ENCODE data around the gene GGA1.

The GGA1 gene

DNA sequence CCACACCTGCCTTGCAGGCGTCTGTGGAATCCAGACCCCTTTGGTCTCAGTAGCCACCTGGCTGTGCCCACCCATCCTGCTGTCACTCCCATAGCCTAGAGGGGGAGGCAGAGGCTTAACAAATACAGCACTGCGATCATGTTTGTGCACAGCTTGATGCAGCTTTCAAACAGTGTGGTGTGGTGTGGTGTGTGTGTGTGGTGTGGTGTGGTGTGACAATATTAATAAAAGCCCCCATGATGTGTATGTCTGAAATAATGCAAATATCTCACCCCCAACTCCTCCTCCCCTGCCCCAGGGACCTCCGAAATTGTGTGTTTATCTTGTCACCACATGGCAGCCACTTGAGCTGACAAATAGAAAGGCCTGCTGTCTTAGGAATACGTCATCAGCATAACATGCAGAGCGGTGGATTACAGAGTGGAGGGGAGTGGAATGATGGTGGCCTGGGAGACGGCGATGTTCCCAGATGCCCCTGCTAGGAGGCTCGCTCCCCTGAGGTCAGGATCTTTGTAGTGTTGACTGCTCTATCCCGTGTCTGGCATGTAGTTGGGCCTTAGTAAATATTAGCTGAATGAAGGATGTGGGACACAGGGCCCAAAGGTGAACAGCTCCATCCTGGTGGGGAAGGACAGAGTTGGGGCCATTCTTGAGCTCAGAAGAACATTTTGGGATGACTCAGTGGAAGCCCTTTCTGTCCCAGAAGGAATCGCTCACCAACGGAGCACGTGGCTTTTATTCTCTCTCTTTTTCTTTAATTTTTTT lies 52.7 kb downstream of the GGA1 start:
- peak; percentile 76 for DNase-seq (ENCODE audit: low read depth)
- TF ChIP-seq, protein P1, sequence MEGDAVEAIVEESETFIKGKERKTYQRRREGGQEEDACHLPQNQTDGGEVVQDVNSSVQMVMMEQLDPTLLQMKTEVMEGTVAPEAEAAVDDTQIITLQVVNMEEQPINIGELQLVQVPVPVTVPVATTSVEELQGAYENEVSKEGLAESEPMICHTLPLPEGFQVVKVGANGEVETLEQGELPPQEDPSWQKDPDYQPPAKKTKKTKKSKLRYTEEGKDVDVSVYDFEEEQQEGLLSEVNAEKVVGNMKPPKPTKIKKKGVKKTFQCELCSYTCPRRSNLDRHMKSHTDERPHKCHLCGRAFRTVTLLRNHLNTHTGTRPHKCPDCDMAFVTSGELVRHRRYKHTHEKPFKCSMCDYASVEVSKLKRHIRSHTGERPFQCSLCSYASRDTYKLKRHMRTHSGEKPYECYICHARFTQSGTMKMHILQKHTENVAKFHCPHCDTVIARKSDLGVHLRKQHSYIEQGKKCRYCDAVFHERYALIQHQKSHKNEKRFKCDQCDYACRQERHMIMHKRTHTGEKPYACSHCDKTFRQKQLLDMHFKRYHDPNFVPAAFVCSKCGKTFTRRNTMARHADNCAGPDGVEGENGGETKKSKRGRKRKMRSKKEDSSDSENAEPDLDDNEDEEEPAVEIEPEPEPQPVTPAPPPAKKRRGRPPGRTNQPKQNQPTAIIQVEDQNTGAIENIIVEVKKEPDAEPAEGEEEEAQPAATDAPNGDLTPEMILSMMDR (conservative IDR thresholded peaks at IDR 0.05; ENCODE audit: control insufficient read depth, insufficient read depth, low read depth, low read length): peak; percentile 60
- H3K4me3 ChIP-seq (ENCODE audit: control insufficient read depth, low read depth, low read length): no peak overlapping the region

DNA sequence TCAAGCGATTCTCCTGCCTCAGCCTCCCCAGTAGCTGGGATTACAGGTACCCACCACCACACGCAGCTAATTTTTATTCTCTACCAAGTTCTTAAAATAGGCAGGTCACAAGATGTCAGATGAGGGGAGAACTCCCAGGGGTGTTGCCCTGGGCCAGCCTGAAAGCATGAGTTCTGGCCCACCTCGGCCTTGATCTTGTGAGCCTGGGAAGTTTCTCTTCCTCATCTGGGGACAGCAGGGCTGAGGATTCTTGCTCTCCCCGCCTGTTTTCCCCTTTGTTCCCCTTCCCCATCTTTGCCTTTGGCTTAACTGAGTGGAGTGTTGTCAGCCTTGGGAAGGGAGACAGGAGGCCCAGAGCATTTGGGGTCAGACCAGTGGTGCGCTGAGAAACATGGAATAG lies 53.4 kb downstream of the GGA1 start:
- TF ChIP-seq, protein P1 (conservative IDR thresholded peaks at IDR 0.05; ENCODE audit: control insufficient read depth, insufficient read depth, low read depth, low read length): no peak
- H3K4me3 ChIP-seq (ENCODE audit: control insufficient read depth, low read depth, low read length): no peak overlapping the region
- DNase-seq (ENCODE audit: low read depth): no peak

GRCh38 chr22:37663521-37664140 lies 55.0 kb downstream of the GGA1 start:
- TF ChIP-seq, protein P1 (conservative IDR thresholded peaks at IDR 0.05; ENCODE audit: control insufficient read depth, insufficient read depth, low read depth, low read length): no peak
- no peak overlapping the region for H3K4me3 ChIP-seq (ENCODE audit: control insufficient read depth, low read depth, low read length)
- DNase-seq (ENCODE audit: low read depth): no peak

DNA sequence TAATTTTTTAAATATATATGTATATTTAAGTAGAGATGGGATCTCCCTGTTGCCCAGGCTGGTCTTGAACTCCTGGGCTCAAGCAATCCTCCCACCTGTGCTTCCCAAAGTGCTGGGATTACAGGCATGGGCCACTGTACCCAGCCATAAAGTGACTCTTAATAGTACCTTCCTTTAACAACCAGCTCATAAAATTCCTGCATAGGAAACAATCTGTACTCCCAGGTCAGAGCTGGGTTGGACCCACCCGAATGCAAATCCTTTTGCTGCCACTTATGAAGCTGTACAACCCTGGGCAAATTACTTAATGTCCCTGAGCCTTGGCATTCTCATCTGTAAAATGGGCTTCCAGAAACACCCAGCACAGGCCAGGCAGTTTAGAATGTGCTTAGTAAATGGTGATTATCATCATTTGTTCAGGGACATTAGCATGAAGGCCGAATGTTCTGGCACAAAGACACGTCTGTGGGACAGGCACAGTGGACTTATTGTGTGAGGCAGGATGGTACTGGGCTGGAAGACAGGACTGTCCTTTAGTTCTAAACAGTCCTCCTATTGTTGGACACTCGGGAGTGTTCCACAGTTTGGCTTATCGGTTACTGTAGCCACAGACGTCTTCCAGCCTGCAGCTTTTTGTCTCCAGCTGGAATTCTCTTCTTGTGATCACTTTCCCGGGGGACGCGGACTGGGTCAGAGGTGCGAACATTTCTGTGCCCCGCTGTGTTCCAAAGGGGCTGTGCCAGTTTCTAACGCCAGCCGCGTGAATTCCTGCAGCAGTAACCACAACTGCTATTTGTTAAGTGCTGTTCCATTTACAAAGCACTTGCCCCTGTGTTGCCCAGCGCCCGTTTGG lies 55.8 kb downstream of the GGA1 start:
- DNase-seq (ENCODE audit: low read depth): no peak
- no peak overlapping the region for H3K4me3 ChIP-seq (ENCODE audit: control insufficient read depth, low read depth, low read length)
- TF ChIP-seq, protein P1 (conservative IDR thresholded peaks at IDR 0.05; ENCODE audit: control insufficient read depth, insufficient read depth, low read depth, low read length): no peak

- no peak overlapping the region for H3K4me3 ChIP-seq (ENCODE audit: control insufficient read depth, low read depth, low read length)
- TF ChIP-seq, protein P1 (conservative IDR thresholded peaks at IDR 0.05; ENCODE audit: control insufficient read depth, insufficient read depth, low read depth, low read length): no peak
- no peak for DNase-seq (ENCODE audit: low read depth)
These were observed 56.9 kb downstream of the GGA1 start for GRCh38 chr22:37665487-37665886.

DNA sequence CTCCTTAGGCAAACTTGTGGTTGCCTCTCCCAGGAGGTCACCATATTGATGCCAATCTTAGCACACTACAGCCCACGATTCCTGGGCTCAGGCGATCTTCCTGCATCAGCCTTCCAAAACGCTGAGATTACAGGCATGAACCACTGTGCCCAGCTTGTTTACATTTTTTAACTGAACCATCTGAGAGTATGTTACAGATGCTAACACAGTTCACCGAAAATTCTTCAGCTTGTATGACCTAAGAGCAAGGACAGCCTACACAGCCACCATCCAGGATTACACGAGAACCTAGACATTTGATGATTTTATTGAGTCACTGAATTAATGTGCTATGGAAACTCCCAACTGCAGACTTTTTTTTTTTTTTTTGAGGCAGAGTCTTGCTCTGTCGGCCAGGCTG lies 61.0 kb downstream of the GGA1 start:
- TF ChIP-seq, protein P1 (conservative IDR thresholded peaks at IDR 0.05; ENCODE audit: control insufficient read depth, insufficient read depth, low read depth, low read length): no peak
- peak; percentile 59 for DNase-seq (ENCODE audit: low read depth)
- H3K4me3 ChIP-seq (ENCODE audit: control insufficient read depth, low read depth, low read length): no peak overlapping the region
